WTC11 (cell line): ENCODE measurements around the gene ITGA2. TPM values are rescaled to one million over a fixed set of nuclear protein-coding genes. Genes with fewer than 3 reads are reported as not detected.

Experiments
- ATAC-seq: fragments of 200-7000 bp; cut with Tn5 transposase; 2 replicates; pipeline ENCODE4 v1.10.0; 2021; ENCODE audit warnings: mild to moderate bottlenecking, moderate library complexity
- CTCF ChIA-PET: fragments of 300-600 bp; sonication (Branson Sonifier 250); formaldehyde crosslinking; loops from one replicate; lab custom pipeline; 2021; ENCODE audit warnings: antibody characterized with exemption; lab: Charles Lee
- POLR2A ChIA-PET: fragments of 350-600 bp; sonication (Branson Sonifier 250); formaldehyde crosslinking; loops from one replicate; lab custom pipeline; 2021; ENCODE audit warnings: antibody characterized with exemption; lab: Charles Lee
- DNase-seq: peaks from one replicate; pipeline ENCODE4 v3.0.0; 2021; ENCODE audit warnings: low spot score
- H3K27ac Mint-ChIP-seq: 2 replicates; pipeline ENCODE4 v1.8.0; 2021; ENCODE audit warnings: mixed read lengths
- H3K27me3 Mint-ChIP-seq: 2 replicates; pipeline ENCODE4 v1.8.0; 2021; ENCODE audit warnings: low read depth, mild to moderate bottlenecking, moderate library complexity, mixed read lengths
- H3K36me3 Mint-ChIP-seq: 2 replicates; pipeline ENCODE4 v1.8.0; 2021; ENCODE audit warnings: mixed read lengths
- H3K4me1 Mint-ChIP-seq: 2 replicates; pipeline ENCODE4 v1.8.0; 2022; ENCODE audit warnings: mixed read lengths
- H3K4me3 Mint-ChIP-seq: 2 replicates; pipeline ENCODE4 v1.8.0; 2021; ENCODE audit warnings: mild to moderate bottlenecking, moderate library complexity, mixed read lengths
- H3K9me3 Mint-ChIP-seq: 2 replicates; pipeline ENCODE4 v1.8.0; 2021; ENCODE audit warnings: mixed read lengths
- CDX4 ChIP-seq: fragments of 250-450 bp; sonication (Bioruptor Pico); IDR thresholded peaks from 2 replicates; pipeline ENCODE4 v1.9.0; 2021; ENCODE audit warnings: moderate library complexity, mild to moderate bottlenecking, inconsistent platforms, borderline replicate concordance
- E2F4 ChIP-seq: sonication (generic); formaldehyde crosslinking; IDR thresholded peaks from 2 replicates; pipeline ENCODE4 v1.8.1; 2022; ENCODE audit warnings: low read depth, mild to moderate bottlenecking, moderate library complexity, missing genetic modification reagents, borderline replicate concordance
- ESRRA ChIP-seq: sonication (generic); formaldehyde crosslinking; IDR thresholded peaks from 2 replicates; pipeline ENCODE4 v1.8.1; 2022; ENCODE audit warnings: mild to moderate bottlenecking, missing genetic modification reagents, borderline replicate concordance
- ETV6 ChIP-seq: sonication (generic); formaldehyde crosslinking; IDR thresholded peaks from 2 replicates; pipeline ENCODE4 v1.8.1; 2022; ENCODE audit warnings: mild to moderate bottlenecking, missing genetic modification reagents
- IRF2 ChIP-seq: sonication (generic); formaldehyde crosslinking; IDR thresholded peaks from 2 replicates; pipeline ENCODE4 v1.8.0; 2022; ENCODE audit warnings: low read depth, missing genetic modification reagents, borderline replicate concordance
- JAZF1 ChIP-seq: fragments of 250-450 bp; sonication (Bioruptor Pico); IDR thresholded peaks from 2 replicates; pipeline ENCODE4 v1.9.0; 2021; ENCODE audit warnings: moderate library complexity, mild to moderate bottlenecking, inconsistent platforms
- MLX ChIP-seq: sonication (generic); formaldehyde crosslinking; IDR thresholded peaks from 2 replicates; pipeline ENCODE4 v1.8.1; 2023; ENCODE audit warnings: mild to moderate bottlenecking, missing genetic modification reagents, moderate library complexity
- NFE2L1 ChIP-seq: sonication (generic); formaldehyde crosslinking; IDR thresholded peaks from 2 replicates; pipeline ENCODE4 v1.8.1; 2023; ENCODE audit warnings: missing genetic modification reagents
- NR3C1 ChIP-seq: sonication (generic); formaldehyde crosslinking; conservative IDR thresholded peaks from 2 replicates; pipeline ENCODE4 v1.8.1; 2023; ENCODE audit warnings: low read depth, mild to moderate bottlenecking, missing genetic modification reagents
- RELA ChIP-seq: sonication (generic); formaldehyde crosslinking; IDR thresholded peaks from 2 replicates; pipeline ENCODE4 v1.8.1; 2022; ENCODE audit warnings: missing genetic modification reagents, mild to moderate bottlenecking, borderline replicate concordance
- RORB ChIP-seq: fragments of 250-450 bp; sonication (Bioruptor Pico); IDR thresholded peaks from 2 replicates; pipeline ENCODE4 v1.9.0; 2021; ENCODE audit warnings: mild to moderate bottlenecking
- STAT6 ChIP-seq: sonication (generic); formaldehyde crosslinking; conservative IDR thresholded peaks from 2 replicates; pipeline ENCODE4 v1.8.1; 2023; ENCODE audit warnings: mild to moderate bottlenecking, low read depth, missing genetic modification reagents, moderate library complexity
- TCF7 ChIP-seq: sonication (generic); formaldehyde crosslinking; IDR thresholded peaks from 2 replicates; pipeline ENCODE4 v1.8.0; 2022; ENCODE audit warnings: mild to moderate bottlenecking, low read depth, missing genetic modification reagents, moderate library complexity
- TEAD1 ChIP-seq: sonication (generic); formaldehyde crosslinking; IDR thresholded peaks from 2 replicates; pipeline ENCODE4 v1.8.0; 2022; ENCODE audit warnings: mild to moderate bottlenecking, missing genetic modification reagents
- TP53 ChIP-seq: sonication (generic); formaldehyde crosslinking; IDR thresholded peaks from 2 replicates; pipeline ENCODE4 v1.8.1; 2023; ENCODE audit warnings: mild to moderate bottlenecking, missing genetic modification reagents
- USF1 ChIP-seq: sonication (generic); formaldehyde crosslinking; IDR thresholded peaks from 2 replicates; pipeline ENCODE4 v1.8.0; 2022; ENCODE audit warnings: mild to moderate bottlenecking, missing genetic modification reagents
- USF2 ChIP-seq: sonication (generic); formaldehyde crosslinking; IDR thresholded peaks from 2 replicates; pipeline ENCODE4 v1.8.1; 2023; ENCODE audit warnings: mild to moderate bottlenecking, missing genetic modification reagents, moderate library complexity
- ZNF121 ChIP-seq: sonication (generic); formaldehyde crosslinking; IDR thresholded peaks from 2 replicates; pipeline ENCODE4 v1.8.0; 2023; ENCODE audit warnings: missing genetic modification reagents
- ZNF232 ChIP-seq: sonication (generic); formaldehyde crosslinking; IDR thresholded peaks from 2 replicates; pipeline ENCODE4 v1.8.0; 2022; ENCODE audit warnings: mild to moderate bottlenecking, missing genetic modification reagents
- ZNF425 ChIP-seq: fragments of 250-450 bp; sonication (Bioruptor Pico); conservative IDR thresholded peaks from 2 replicates; pipeline ENCODE4 v1.9.0; 2021; ENCODE audit warnings: mild to moderate bottlenecking
- ZNF512 ChIP-seq: sonication (generic); formaldehyde crosslinking; IDR thresholded peaks from 2 replicates; pipeline ENCODE4 v1.8.1; 2022; ENCODE audit warnings: missing genetic modification reagents, borderline replicate concordance
- total RNA-seq: library from RNA; stranded (reverse); gene quantifications from 3 replicates; pipeline ENCODE4 v1.2.3, GENCODE V29; 2021

The ITGA2 gene
- total RNA-seq, 1 experiment from 2014 or later, result 5.5 TPM

GRCh38 chr5:53089481-53089991 is 100.4 kb downstream of the ITGA2 start:
- Mint-ChIP-seq H3K4me1 (no peaks in the 10 kb centered on the region), H3K9me3 (no peaks in the 10 kb centered on the region)
- POLR2A ChIA-PET, result no interaction called here
- ATAC-seq, result no peak
- CTCF ChIA-PET, result interaction anchor here (1.5 to 2.0 kb wide), 3 partner anchors 54 to 174 kb away, joined by 3 to 6 read pairs (median 5); no protein-coding TSS in a partner anchor
- TF ChIP-seq CDX4 (CRISPR knock-in tag) (no peak), TP53 (no peak), ZNF512 (no peak), ETV6 (CRISPR knock-in tag) (no peak), ESRRA (CRISPR knock-in tag) (no peak), IRF2 (CRISPR knock-in tag) (no peak)
- TF ChIP-seq, all 79 proteins: peak for 0
- Mint-ChIP-seq H3K4me3 (no peak overlapping the region), H3K36me3 (no peaks in the 10 kb centered on the region), H3K27me3 (no peaks in the 10 kb centered on the region), H3K27ac (no peak overlapping the region)
- no peak for DNase-seq

- Mint-ChIP-seq H3K27me3 (no peaks in the 10 kb centered on the region), H3K36me3 (no peaks in the 10 kb centered on the region), H3K27ac (no peak overlapping the region), H3K9me3 (no peaks in the 10 kb centered on the region), H3K4me3 (no peak overlapping the region), H3K4me1 (no peaks in the 10 kb centered on the region)
- POLR2A ChIA-PET, result no interaction called here
- DNase-seq (no peak), ATAC-seq (no peak)
- CTCF ChIA-PET, result interaction anchor here (2.0 kb wide), 1 partner anchor 54 kb away, joined by 6 read pairs; no protein-coding TSS in a partner anchor
- TF ChIP-seq ZNF232 (CRISPR knock-in tag) (no peak), NR3C1 (CRISPR knock-in tag) (no peak), ETV6 (CRISPR knock-in tag) (no peak), ZNF425 (CRISPR knock-in tag) (no peak), ZNF121 (no peak), TCF7 (CRISPR knock-in tag) (no peak), RORB (CRISPR knock-in tag) (no peak), USF1 (CRISPR knock-in tag) (no peak), MLX (CRISPR knock-in tag) (no peak), E2F4 (CRISPR knock-in tag) (no peak), RELA (CRISPR knock-in tag) (no peak), USF2 (no peak), TEAD1 (no peak), NFE2L1 (CRISPR knock-in tag) (no peak), STAT6 (no peak), JAZF1 (CRISPR knock-in tag) (no peak)
These were observed 101.1 kb downstream of the ITGA2 start for GRCh38 chr5:53090229-53090628.
